GM23248 (cell line): Measurements from ENCODE around the gene GRN. TPM values are rescaled to one million over a fixed set of nuclear protein-coding genes. Genes with fewer than 3 reads are reported as not detected.
"Not testable (repeated sequence)": the region's sequence is repeated elsewhere in the genome, so short reads cannot be mapped to it uniquely, and the experiment has no call there.

Experiments
- DNase-seq: peaks from one replicate; pipeline ENCODE4 v3.0.0-alpha.2; 2015
- H2AFZ ChIP-seq: fragments of 200-600 bp; sonication (generic); 2 replicates; pipeline ENCODE4 v1.6.1; 2016; ENCODE audit warnings: antibody characterized with exemption
- H3F3A ChIP-seq: fragments of 200-600 bp; sonication (generic); 2 replicates; pipeline ENCODE4 v1.6.1; 2016; ENCODE audit warnings: mild to moderate bottlenecking, antibody characterized with exemption, mixed run types; ENCODE audit not compliant: insufficient read depth
- H3K27ac ChIP-seq: fragments of 200-600 bp; sonication (generic); 2 replicates; pipeline ENCODE4 v1.5.1; 2016; ENCODE audit warnings: mild to moderate bottlenecking
- H3K27me3 ChIP-seq: fragments of 200-600 bp; sonication (generic); replicated peaks from 2 replicates; pipeline ENCODE4 v1.6.1; 2016; ENCODE audit warnings: mild to moderate bottlenecking; ENCODE audit not compliant: insufficient read depth
- H3K36me3 ChIP-seq: fragments of 200-600 bp; sonication (generic); 2 replicates; pipeline ENCODE4 v1.6.1; 2016; ENCODE audit warnings: low read depth, mild to moderate bottlenecking
- H3K4me1 ChIP-seq: fragments of 200-600 bp; sonication (generic); 2 replicates; pipeline ENCODE4 v1.6.1; 2016; ENCODE audit warnings: mild to moderate bottlenecking; ENCODE audit not compliant: insufficient read depth
- H3K4me2 ChIP-seq: fragments of 200-600 bp; sonication (generic); one replicate; pipeline ENCODE4 v1.6.1; 2016; ENCODE audit warnings: mild to moderate bottlenecking; ENCODE audit not compliant: unreplicated experiment
- H3K4me3 ChIP-seq: fragments of 200-600 bp; sonication (generic); 2 replicates; pipeline ENCODE4 v1.5.1; 2016; ENCODE audit warnings: mild to moderate bottlenecking
- H3K79me2 ChIP-seq: fragments of 200-600 bp; sonication (generic); 2 replicates; pipeline ENCODE4 v1.6.1; 2016; ENCODE audit warnings: mild to moderate bottlenecking; ENCODE audit not compliant: insufficient read depth
- H3K9ac ChIP-seq: fragments of 200-600 bp; sonication (generic); 2 replicates; pipeline ENCODE4 v1.6.1; 2016; ENCODE audit warnings: mild to moderate bottlenecking
- H3K9me2 ChIP-seq: fragments of 200-600 bp; sonication (generic); 2 replicates; pipeline ENCODE4 v1.6.1; 2016; ENCODE audit warnings: mixed run types, mild to moderate bottlenecking, moderate library complexity; ENCODE audit not compliant: insufficient read depth
- H3K9me3 ChIP-seq: fragments of 200-600 bp; sonication (generic); one replicate; pipeline ENCODE4 v1.6.1; 2017; ENCODE audit warnings: low read depth
- H4K20me1 ChIP-seq: fragments of 200-600 bp; sonication (generic); 2 replicates; pipeline ENCODE4 v1.6.0; 2016; ENCODE audit not compliant: insufficient read depth
- EZH2 ChIP-seq: fragments of 200-600 bp; sonication (generic); IDR thresholded peaks from 2 replicates; pipeline ENCODE4 v1.6.1; 2018; ENCODE audit warnings: antibody characterized with exemption, mild to moderate bottlenecking; ENCODE audit not compliant: insufficient read depth, poor library complexity, severe bottlenecking
- EZH2phosphoT487 ChIP-seq: fragments of 200-600 bp; sonication (generic); IDR thresholded peaks from 2 replicates; pipeline ENCODE4 v1.6.1; 2018; ENCODE audit warnings: antibody characterized with exemption, moderate library complexity, mild to moderate bottlenecking, low read depth; ENCODE audit not compliant: insufficient read depth
- WGBS, 2 experiments: methylation state at CpG; one replicate each; pipeline ENCODE4 v1.1.6; 2015 to 2017; ENCODE audit warnings: low lambda C conversion rate in 2 of 2, low coverage in 1 of 2; ENCODE audit errors: missing lambda C conversion rate in 2 of 2; 5-methylcytosine and 5-hydroxymethylcytosine counted together
- in situ Hi-C: fragments of 300-500 bp; cut with MboI; formaldehyde crosslinking; loops from 2 replicates; pipeline ENCODE4 v1.15.0; 2020
- polyA plus RNA-seq: library from polyadenylated mRNA; unstranded; fragments of >200 nt; fragmentation: Nextera tagmentation; extraction: Ambion mirVana; gene quantifications from 2 replicates; pipeline ENCODE4 v1.2.1, GENCODE V29; 2016
- total RNA-seq: library from RNA; depleted of rRNA; stranded (reverse); fragments of >200 nt; shearing (Covaris generic); gene quantifications from 2 replicates; pipeline ENCODE4 v1.2.3, GENCODE V29; 2014

Gene GRN
- total and polyA plus RNA-seq, 2 experiments from 2014 or later: 410 to 440 TPM

DNA sequence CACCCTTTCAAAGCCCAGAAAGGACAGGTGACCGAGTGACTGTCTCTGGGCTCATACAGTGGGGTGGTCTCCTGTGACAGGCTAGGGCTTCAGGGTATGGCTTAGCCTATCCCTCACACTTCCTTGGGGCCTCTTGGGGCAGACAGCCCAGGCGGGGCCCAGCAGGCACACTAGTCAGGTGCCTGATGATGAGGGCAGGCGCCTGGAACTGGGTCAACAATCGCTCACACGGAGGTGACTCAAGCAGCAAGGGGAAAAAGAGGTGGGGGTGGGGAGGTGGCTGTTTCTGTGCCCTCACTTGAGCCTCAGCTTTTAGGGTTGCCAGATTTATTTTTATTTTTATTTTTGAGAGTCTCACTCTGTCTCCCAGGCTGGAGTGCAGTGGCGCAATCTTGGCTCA, 6.4 kb upstream of the GRN start:
- no peak overlapping the region for H3K4me2 ChIP-seq
- 35 to 42% methylated on average over 6 of the region's 6 CpGs for WGBS, 2 experiments
- H3K4me3 ChIP-seq: no peak overlapping the region
- no peak overlapping the region for H3K9ac ChIP-seq
- in situ Hi-C loops: no loop called here
- TF ChIP-seq EZH2phosphoT487 (no peak), EZH2 (no peak)
- H3K27me3 ChIP-seq: no peaks in the 10 kb centered on the region
- no peaks in the 10 kb centered on the region for H3K79me2 ChIP-seq
- H3K9me3 ChIP-seq: no peaks in the 10 kb centered on the region
- peak; percentile 56 for DNase-seq
- H3F3A ChIP-seq: no peaks in the 10 kb centered on the region
- no peaks in the 10 kb centered on the region for H3K36me3 ChIP-seq
- no peak overlapping the region for H3K27ac ChIP-seq
- H4K20me1 ChIP-seq: no peaks in the 10 kb centered on the region
- H3K9me2 ChIP-seq: no peaks in the 10 kb centered on the region
- H3K4me1 ChIP-seq: no peaks in the 10 kb centered on the region
- H2AFZ ChIP-seq: no peak overlapping the region

DNA sequence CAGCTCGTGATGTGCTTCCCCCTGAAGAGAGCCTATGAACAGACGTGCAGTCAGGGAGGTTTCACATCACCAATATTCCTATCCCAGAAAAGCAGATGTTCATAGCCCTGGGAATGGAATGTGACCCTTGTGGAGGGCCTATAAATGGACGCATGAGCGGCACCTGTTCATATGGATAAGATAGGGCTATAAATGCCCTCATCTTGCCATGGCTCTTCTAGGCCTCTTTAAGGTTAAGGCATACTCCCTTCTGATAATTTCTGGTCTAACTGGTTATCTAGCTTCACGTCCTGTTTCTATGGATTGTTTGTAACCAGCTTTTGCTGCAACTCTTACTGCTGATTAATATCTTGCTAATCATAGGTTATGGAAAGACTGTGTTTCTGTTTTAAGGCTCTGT, 4.5 kb upstream of the GRN start:
- H4K20me1 ChIP-seq, H3K4me2 ChIP-seq, H3K9me2 ChIP-seq, in situ Hi-C loops, H3K4me3 ChIP-seq, H3K4me1 ChIP-seq, H3K79me2 ChIP-seq, H2AFZ ChIP-seq, H3F3A ChIP-seq, H3K27ac ChIP-seq, H3K9ac ChIP-seq, DNase-seq, H3K9me3 ChIP-seq, H3K27me3 ChIP-seq, H3K36me3 ChIP-seq: not testable (repeated sequence)
- WGBS, 2 experiments: 55 to 57% methylated on average over 5 of the region's 5 CpGs

DNA sequence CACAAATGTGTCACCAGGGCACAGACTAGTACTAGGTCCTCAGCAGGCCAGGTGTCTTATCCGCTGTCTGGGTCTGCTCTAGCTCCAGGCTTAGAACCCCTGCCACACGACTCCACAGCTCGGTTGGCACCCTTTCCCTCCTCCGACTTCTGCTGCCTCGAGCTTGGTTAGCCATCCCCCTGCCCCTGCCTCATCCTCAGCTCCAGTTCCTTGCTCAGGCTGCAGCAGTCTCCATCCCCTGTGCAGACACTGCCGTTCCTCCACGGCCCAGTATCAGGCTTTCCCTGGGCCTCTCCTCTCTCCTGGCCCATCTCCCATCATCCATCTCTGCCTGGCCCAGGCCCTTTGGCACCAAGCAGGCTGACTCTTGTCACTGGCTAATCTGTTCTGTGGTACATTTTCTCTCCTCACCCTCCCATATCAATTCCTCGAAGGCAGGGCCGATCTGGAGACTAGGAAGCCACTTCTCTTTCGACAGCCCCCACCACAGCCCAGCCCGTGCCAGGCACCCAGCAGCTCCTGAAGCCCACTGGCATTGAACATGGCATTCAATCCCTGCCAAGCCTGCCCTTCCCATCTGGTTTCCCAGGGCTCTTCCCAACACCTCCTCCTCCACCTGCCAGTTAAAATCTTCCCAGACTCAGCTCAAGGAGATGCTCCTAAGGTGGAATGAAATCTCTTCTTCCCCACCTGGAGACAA, 1.4 kb upstream of the GRN start:
- no peaks in the 10 kb centered on the region for H3K9me2 ChIP-seq
- WGBS, 2 experiments: 64 to 65% methylated on average over 11 of the region's 11 CpGs
- peaks cover 3% of the 10 kb centered on the region; the same call in 1 of the 2 replicates for H3K4me1 ChIP-seq
- DNase-seq: no peak
- peaks cover 15% of the 10 kb centered on the region; the same call in 1 of the 2 replicates for H3K79me2 ChIP-seq
- no peak overlapping the region for H3K4me2 ChIP-seq
- no peak overlapping the region for H3K4me3 ChIP-seq
- in situ Hi-C loops: no loop called here
- H3K27ac ChIP-seq: no peak overlapping the region
- peaks cover 16% of the 10 kb centered on the region for H3F3A ChIP-seq
- H3K27me3 ChIP-seq: no peaks in the 10 kb centered on the region
- no peak overlapping the region for H3K9ac ChIP-seq
- H3K36me3 ChIP-seq: no peaks in the 10 kb centered on the region
- H2AFZ ChIP-seq: peak overlapping the region; percentile 96; the same call in 1 of the 2 replicates
- H4K20me1 ChIP-seq: no peaks in the 10 kb centered on the region
- H3K9me3 ChIP-seq: no peaks in the 10 kb centered on the region
- TF ChIP-seq EZH2phosphoT487: no peak
- TF ChIP-seq EZH2: no peak

DNA sequence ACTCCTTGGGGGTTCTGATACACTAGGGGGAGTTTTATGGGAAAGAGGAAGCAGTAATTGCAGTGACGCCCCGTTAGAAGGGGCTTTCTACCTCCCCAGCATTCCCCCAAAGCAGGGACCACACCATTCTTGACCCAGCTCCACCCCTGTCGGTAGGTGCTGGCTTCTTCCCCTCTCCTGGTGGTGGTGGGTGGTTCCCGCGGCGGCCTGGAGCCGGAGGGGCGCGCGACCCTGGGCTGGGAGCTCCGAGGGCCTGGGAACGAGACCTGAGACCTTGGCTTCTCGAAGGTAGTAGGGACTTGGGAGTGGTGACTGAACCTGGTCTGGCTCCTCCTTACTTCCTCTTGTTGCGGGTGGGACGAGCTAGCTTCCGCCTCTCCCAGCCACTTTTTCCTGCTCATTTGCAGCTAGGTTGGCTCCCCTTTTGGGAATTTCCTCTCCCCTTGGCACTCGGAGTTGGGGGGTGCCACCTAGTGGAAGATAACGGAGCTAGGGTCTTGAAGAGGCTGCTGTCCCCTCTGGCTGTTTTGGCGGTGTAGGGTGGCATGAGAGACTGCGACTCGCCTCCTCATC, 438 bp downstream of the GRN start:
- H3K4me2 ChIP-seq: peak overlapping the region; percentile 83
- in situ Hi-C loops: no loop called here
- WGBS, 2 experiments: 4% methylated on average over 19 to 21 of the region's 21 CpGs
- peak overlapping the region; percentile 44 for H3K27ac ChIP-seq
- H3K4me1 ChIP-seq: peaks cover 3% of the 10 kb centered on the region; the same call in 1 of the 2 replicates
- peaks cover 15% of the 10 kb centered on the region; the same call in 1 of the 2 replicates for H3K79me2 ChIP-seq
- H2AFZ ChIP-seq: peak overlapping the region; percentile 96
- no peaks in the 10 kb centered on the region for H3K36me3 ChIP-seq
- no peaks in the 10 kb centered on the region for H3K27me3 ChIP-seq
- peaks cover 16% of the 10 kb centered on the region for H3F3A ChIP-seq
- H3K9ac ChIP-seq: peak overlapping the region; percentile 86
- H3K9me2 ChIP-seq: no peaks in the 10 kb centered on the region
- TF ChIP-seq EZH2: no peak
- no peak for TF ChIP-seq EZH2phosphoT487
- H3K4me3 ChIP-seq: peak overlapping the region; percentile 97
- peak; percentile 73 for DNase-seq
- H4K20me1 ChIP-seq: no peaks in the 10 kb centered on the region
- no peaks in the 10 kb centered on the region for H3K9me3 ChIP-seq
